Endothelial cell of umbilical vein (primary cell): Measurements from ENCODE around the gene VASH2. TPM values are rescaled to one million over a fixed set of nuclear protein-coding genes. Genes with fewer than 3 reads are reported as not detected.
"Not testable (repeated sequence)": the region's sequence is repeated elsewhere in the genome, so short reads cannot be mapped to it uniquely, and the experiment has no call there.

ENCODE experiments used
- BruUV-seq: library from RNA; stranded (reverse); fragments of 400-500 nt; replicated peaks from 2 replicates; lab custom pipeline; 2021; lab: Mats Ljungman, UMichigan
- CTCF ChIA-PET: fragments of 300-600, 350-600 bp; sonication (Branson Sonifier 250); formaldehyde crosslinking; loops from one replicate; lab custom pipeline; 2021; ENCODE audit warnings: antibody characterized with exemption, inconsistent platforms; lab: Charles Lee
- POLR2A ChIA-PET: fragments of 300-600, 350-600 bp; sonication (Branson Sonifier 250); formaldehyde crosslinking; loops from one replicate; lab custom pipeline; 2021; ENCODE audit warnings: antibody characterized with exemption, inconsistent platforms; lab: Charles Lee
- DNase-seq: peaks from one replicate; pipeline ENCODE4 v3.0.0-alpha.2; 2011; ENCODE audit warnings: low read depth, low spot score
- FAIRE-seq: peaks from 2 replicates; lab custom pipeline; 2011; peaks lifted over from hg19 to GRCh38; lab: Jason Lieb, UNC
- H2AFZ ChIP-seq: 2 replicates; pipeline ENCODE4 v1.6.0; 2012; ENCODE audit warnings: low read depth, low read length, control low read depth, inconsistent platforms
- H3K27ac ChIP-seq: 2 replicates; pipeline ENCODE4 v1.5.1; 2011; ENCODE audit warnings: low read depth, mild to moderate bottlenecking, control low read depth, low read length, moderate library complexity; ENCODE audit not compliant: insufficient read depth
- H3K27me3 ChIP-seq, 2 experiments: 2 replicates each; pipeline versions ENCODE4 v1.6.0 to v1.6.1; 2011; ENCODE audit warnings: low read length in 2 of 2, mixed read lengths in 1 of 2; ENCODE audit not compliant: control insufficient read depth in 2 of 2, insufficient read depth in 2 of 2
- H3K36me3 ChIP-seq, 2 experiments: 2 replicates in 1 of 2; 3 replicates in 1 of 2; pipeline ENCODE4 v1.5.1; 2011; ENCODE audit warnings: low read length in 2 of 2, mild to moderate bottlenecking in 1 of 2, moderate library complexity in 1 of 2; ENCODE audit not compliant: control insufficient read depth in 2 of 2, insufficient read depth in 2 of 2; ENCODE audit errors: extremely low read depth in 1 of 2
- H3K4me1 ChIP-seq: 3 replicates; pipeline ENCODE4 v1.5.1; 2011; ENCODE audit warnings: mild to moderate bottlenecking, low read length; ENCODE audit not compliant: control insufficient read depth, insufficient read depth; ENCODE audit errors: extremely low read depth
- H3K4me2 ChIP-seq: 2 replicates; pipeline ENCODE4 v1.6.1; 2011; ENCODE audit warnings: low read length, control low read depth, mixed read lengths; ENCODE audit not compliant: insufficient read depth
- H3K4me3 ChIP-seq, 3 experiments: fragments of 200-600 bp in 1 of 3; sonication (generic), shearing (Covaris generic) in 1 of 3; replicated peaks in 1 of 3; 2 replicates each; pipeline ENCODE4 v1.5.1; 2011 to 2016; ENCODE audit warnings: control low read depth in 3 of 3, low read length in 3 of 3, mild to moderate bottlenecking in 2 of 3, inconsistent platforms in 1 of 3, low read depth in 1 of 3, moderate library complexity in 1 of 3; ENCODE audit not compliant: insufficient read depth in 1 of 3
- H3K79me2 ChIP-seq: 2 replicates; pipeline ENCODE4 v1.6.0; 2012; ENCODE audit warnings: low read length, inconsistent platforms; ENCODE audit not compliant: control insufficient read depth, insufficient read depth
- H3K9ac ChIP-seq: replicated peaks from 2 replicates; pipeline ENCODE3; 2011; ENCODE audit warnings: low read length, control low read depth; ENCODE audit not compliant: insufficient read depth; ENCODE audit errors: extremely low read depth
- H3K9me1 ChIP-seq: replicated peaks from 3 replicates; pipeline ENCODE4 v1.6.0; 2011; ENCODE audit warnings: mild to moderate bottlenecking, low read length; ENCODE audit not compliant: control insufficient read depth, insufficient read depth; ENCODE audit errors: extremely low read depth
- H3K9me3 ChIP-seq: replicated peaks from 2 replicates; pipeline ENCODE4 v1.5.1; 2012; ENCODE audit warnings: low read length, inconsistent platforms; ENCODE audit not compliant: control insufficient read depth, insufficient read depth
- H4K20me1 ChIP-seq: replicated peaks from 2 replicates; pipeline ENCODE3; 2011; ENCODE audit warnings: mild to moderate bottlenecking, low read length; ENCODE audit not compliant: control insufficient read depth, insufficient read depth; ENCODE audit errors: extremely low read depth
- EZH2 ChIP-seq: IDR thresholded peaks from 2 replicates; pipeline ENCODE4 v1.6.1; 2012; ENCODE audit warnings: borderline replicate concordance, low read depth, mild to moderate bottlenecking, moderate library complexity, low read length, inconsistent platforms; ENCODE audit not compliant: severe bottlenecking
- FOS ChIP-seq: IDR thresholded peaks from 2 replicates; pipeline ENCODE4 v1.6.1; 2011; ENCODE audit warnings: mild to moderate bottlenecking, low read length, moderate library complexity, borderline replicate concordance; ENCODE audit not compliant: insufficient read depth
- JUN ChIP-seq: IDR thresholded peaks from 2 replicates; pipeline ENCODE4 v1.6.1; 2011; ENCODE audit warnings: borderline replicate concordance, low read depth; ENCODE audit not compliant: insufficient read length, insufficient read depth
- POLR2AphosphoS5 ChIP-seq: IDR thresholded peaks from 2 replicates; pipeline ENCODE4 v1.6.1; 2012; ENCODE audit warnings: low read depth, mild to moderate bottlenecking, control low read depth, low read length, moderate library complexity; ENCODE audit not compliant: insufficient read depth
- dilution Hi-C: fragments of 300-500 bp; cut with MboI; formaldehyde crosslinking; loops from one replicate; pipeline ENCODE4 v1.15.0; 2019; ENCODE audit warnings: low sequenced_read_pairs; ENCODE audit not compliant: extremely low pct_ligation_motif_present
- intact Hi-C: fragments of 100-400 bp; cut with micrococcal nuclease; formaldehyde crosslinking; loops from one replicate; pipeline ENCODE4 v1.10.0; 2022
- polyA plus RNA-seq, 4 experiments: library from polyadenylated mRNA; depleted of rRNA in 3 of 4; stranded (reverse) in 3 of 4; unstranded in 1 of 4; fragments of >200 nt; gene quantifications; 2 replicates each; pipeline versions ENCODE4 v1.2.1 to v1.2.3, GENCODE V29; 2011 to 2012; ENCODE audit warnings: missing spikeins in 1 of 4
- total RNA-seq: library from RNA; stranded (reverse); gene quantifications from 2 replicates; pipeline ENCODE4 v1.2.3, GENCODE V29; 2021

VASH2 gene
- total and polyA plus RNA-seq, 2 donors (not counting 3 experiments of a cell fraction or from before 2014, with no cell fraction given), result 0.70 to 2.9 TPM

DNA sequence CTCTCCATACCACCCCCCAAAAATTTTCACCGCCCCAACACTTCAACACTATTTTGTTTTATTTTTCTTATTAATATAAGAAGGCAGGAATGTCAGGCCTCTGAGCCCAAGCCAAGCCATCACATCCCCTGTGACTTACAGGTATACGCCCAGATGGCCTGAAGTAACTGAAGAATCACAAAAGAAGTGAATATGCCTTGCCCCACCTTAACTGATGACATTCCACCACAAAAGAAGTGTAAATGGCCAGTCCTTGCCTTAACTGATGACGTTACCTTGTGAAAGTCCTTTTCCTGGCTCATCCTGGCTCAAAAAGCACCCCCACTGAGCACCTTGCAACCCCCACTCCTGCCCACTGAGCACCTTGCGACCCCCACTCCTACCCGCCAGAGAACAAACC lies 36.2 kb upstream of the VASH2 start:
- H3K27ac ChIP-seq, POLR2A ChIA-PET, CTCF ChIA-PET, intact Hi-C loops, H3K9me3 ChIP-seq, H3K9ac ChIP-seq, H3K4me2 ChIP-seq, H3K4me3 ChIP-seq, BruUV-seq, H3K36me3 ChIP-seq, dilution Hi-C loops, H3K9me1 ChIP-seq, H3K79me2 ChIP-seq, H2AFZ ChIP-seq, H4K20me1 ChIP-seq, DNase-seq, FAIRE-seq, H3K4me1 ChIP-seq: not testable (repeated sequence)
- H3K27me3 ChIP-seq, result peaks cover 0 to 12% of the 10 kb centered on the region in 2 experiments

DNA sequence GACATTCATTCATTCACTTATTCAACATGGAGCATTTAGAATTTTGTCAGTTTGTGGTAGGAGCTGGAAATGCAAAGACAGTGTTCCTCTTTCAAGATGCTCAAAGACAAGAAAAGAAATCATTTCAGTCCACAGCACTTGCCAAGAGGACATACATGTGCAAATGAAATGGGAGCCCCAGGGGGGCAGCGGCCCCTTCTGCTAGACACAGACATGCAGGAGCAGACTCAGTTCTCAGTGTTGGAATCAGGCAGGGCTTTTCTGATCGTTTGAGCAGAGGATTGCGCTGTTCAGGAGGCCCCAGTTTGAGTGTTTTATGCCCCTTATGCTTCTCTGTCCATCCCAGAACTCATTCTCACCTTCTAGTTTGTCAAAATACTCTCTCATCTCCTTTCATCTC lies 35.6 kb upstream of the VASH2 start:
- FAIRE-seq (no peak), DNase-seq (no peak)
- Histone ChIP-seq H3K9ac (no peak overlapping the region), H3K9me3 (no peaks in the 10 kb centered on the region), H3K9me1 (no peaks in the 10 kb centered on the region), H3K4me1 (no peaks in the 10 kb centered on the region), H3K79me2 (no peaks in the 10 kb centered on the region), H3K36me3 (no peaks in the 10 kb centered on the region), H3K27me3 (peaks cover 0 to 12% of the 10 kb centered on the region in 2 experiments), H2AFZ (no peak overlapping the region), H3K4me2 (no peak overlapping the region), H4K20me1 (no peaks in the 10 kb centered on the region), H3K27ac (no peak overlapping the region), H3K4me3 (no peak overlapping the region)
- no peak for TF ChIP-seq JUN
- TF ChIP-seq EZH2, result no peak
- no peak for TF ChIP-seq POLR2AphosphoS5
- TF ChIP-seq FOS, result no peak
- no TSS peak for BruUV-seq
- dilution Hi-C loops (no loop called here), intact Hi-C loops (loop anchor here (5.0 kb wide), 1 partner anchor 83 kb away; no protein-coding TSS in a partner anchor)
- ChIA-PET POLR2A (no interaction called here), CTCF (interaction anchor here (1.5 kb wide), 1 partner anchor 100 kb away, joined by 10 read pairs; no protein-coding TSS in a partner anchor)
